Esophagus squamous epithelium (tissue), 5 donors: Measurements from ENCODE around the gene INMT. TPM values are rescaled to one million over a fixed set of nuclear protein-coding genes. Genes with fewer than 3 reads are reported as not detected.

Experiments used
- DNase-seq: peaks from one replicate; lab custom pipeline; 2025; lab: John Stamatoyannopoulos, UW
- H3K27ac ChIP-seq, 4 donors: fragments of 200-600 bp; sonication (generic); one replicate each; pipeline ENCODE4 v1.5.1; 2016 to 2019; ENCODE audit warnings: mild to moderate bottlenecking in 1 of 4
- H3K27me3 ChIP-seq, 4 donors: fragments of 200-600 bp; sonication (generic); 1 replicate in 3 of 4; 2 replicates in 1 of 4; pipeline versions ENCODE4 v1.5.1 to v1.6.0; 2017 to 2021; ENCODE audit warnings: antibody characterized with exemption in 1 of 4
- H3K36me3 ChIP-seq, 3 donors: fragments of 200-600 bp; sonication (generic); one replicate each; pipeline ENCODE4 v1.5.1; 2016 to 2019
- H3K4me1 ChIP-seq, 3 donors: fragments of 200-600 bp; sonication (generic); one replicate each; pipeline ENCODE4 v1.5.1; 2017 to 2019
- H3K4me3 ChIP-seq, 4 donors: fragments of 200-600 bp; sonication (generic); 1 replicate in 3 of 4; 2 replicates in 1 of 4; pipeline ENCODE4 v1.5.1; 2016 to 2019; ENCODE audit warnings: mild to moderate bottlenecking in 2 of 4, moderate library complexity in 1 of 4
- H3K9me3 ChIP-seq, 3 donors: fragments of 200-600 bp; sonication (generic); one replicate each; pipeline ENCODE4 v1.5.1; 2016 to 2019
- CTCF ChIP-seq, 6 experiments: fragments of 450-650 bp in 4 of 6; fragments of 200-600 bp in 2 of 6; sonication (generic) in 2 of 6; IDR thresholded peaks; one replicate each; pipeline ENCODE4 v1.5.1; 2016 to 2019; ENCODE audit warnings: antibody characterized with exemption in 6 of 6, mild to moderate bottlenecking in 4 of 6, moderate library complexity in 4 of 6
- POLR2A ChIP-seq, 4 donors: fragments of 450-650 bp; IDR thresholded peaks; one replicate each; pipeline ENCODE4 v1.6.1; 2017; ENCODE audit warnings: antibody characterized with exemption in 4 of 4, mild to moderate bottlenecking in 4 of 4, moderate library complexity in 3 of 4
- WGBS, 2 donors: methylation state at CpG; one replicate each; pipeline ENCODE4 v1.1.5; 2018; 5-methylcytosine and 5-hydroxymethylcytosine counted together
- intact Hi-C: fragments of 100-400 bp; cut with DNase I; formaldehyde crosslinking; loops from one replicate; pipeline ENCODE4 v1.15.0; 2022
- total RNA-seq, 4 donors: library from RNA; depleted of rRNA; stranded (reverse); fragments of >200 nt; gene quantifications; one replicate each; pipeline ENCODE4 v1.1.0, GENCODE V29; 2016
- donor health status: DM: yes; HTN: yes; CAD: no.

INMT gene
- total RNA-seq, 4 donors from 2014 or later, result 0.76 to 40.2 (median 7.8) TPM

DNA sequence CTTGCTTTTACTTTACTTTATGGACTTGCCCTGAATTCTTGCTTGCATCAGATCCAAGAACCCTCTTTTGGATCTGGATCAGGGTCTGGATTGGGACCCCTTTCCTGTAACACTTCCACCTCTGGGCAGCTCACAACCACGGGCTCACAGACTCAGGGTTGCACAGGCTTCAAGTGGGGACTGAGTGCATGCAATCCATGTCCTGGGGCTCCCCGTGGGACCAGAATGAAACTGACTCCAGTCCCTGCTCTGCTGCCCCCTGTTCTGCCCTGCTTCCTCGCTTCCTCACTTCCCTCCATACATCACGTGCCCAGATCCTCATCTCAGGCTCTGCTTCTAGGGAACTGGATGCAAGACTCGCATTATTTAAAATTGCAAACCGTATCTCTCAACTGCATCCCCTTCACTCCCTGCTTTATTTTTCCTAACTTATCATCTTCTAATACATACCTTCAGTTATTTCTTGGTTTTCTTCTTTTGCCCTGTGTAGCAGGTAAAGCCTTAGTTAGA is 23.3 kb upstream of the INMT start:
- no peak overlapping the region for H3K4me3 ChIP-seq
- no peak overlapping the region for H3K27ac ChIP-seq
- no peaks in the 10 kb centered on the region for H3K9me3 ChIP-seq
- H3K36me3 ChIP-seq, result no peaks in the 10 kb centered on the region
- TF ChIP-seq CTCF (IDR thresholded peaks at IDR 0.05) (no peak), POLR2A (IDR thresholded peaks at IDR 0.05) (no peak)
- H3K4me1 ChIP-seq, result no peaks in the 10 kb centered on the region
- peaks cover 0 to 18% (median 0%) of the 10 kb centered on the region in 4 donors for H3K27me3 ChIP-seq
- 71 to 77% methylated on average over 6 of the region's 6 CpGs for WGBS, 2 donors
- intact Hi-C loops, result no loop called here
- DNase-seq, result no peak

DNA sequence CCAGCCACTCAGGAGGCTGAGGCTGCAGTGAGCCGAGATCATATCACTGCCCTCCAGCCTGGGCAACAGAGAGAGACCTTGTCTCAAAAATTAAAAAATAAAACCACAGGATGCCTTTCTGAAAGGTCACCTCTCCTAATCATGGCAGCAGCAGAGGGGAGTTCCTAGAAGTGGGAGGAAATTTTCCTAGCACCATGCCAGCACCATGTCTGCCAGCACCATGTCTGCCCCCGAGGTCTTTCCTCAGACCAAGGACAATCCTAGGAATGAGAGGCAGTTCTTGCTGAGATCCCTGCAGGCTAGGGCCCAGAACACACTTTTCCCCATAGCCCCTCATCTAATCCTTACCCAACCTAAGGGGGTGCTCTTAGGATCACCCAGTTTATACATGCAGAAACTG is 22.3 kb upstream of the INMT start:
- DNase-seq, result no peak
- no peaks in the 10 kb centered on the region for H3K4me1 ChIP-seq
- WGBS, 2 donors, result 50 to 67% methylated on average over 1 to 2 of the region's 2 CpGs
- H3K9me3 ChIP-seq, result no peaks in the 10 kb centered on the region
- intact Hi-C loops, result loop anchor here (10.0 kb wide), 1 partner anchor 115 kb away; no protein-coding TSS in a partner anchor
- no peaks in the 10 kb centered on the region for H3K36me3 ChIP-seq
- H3K4me3 ChIP-seq, result no peak overlapping the region
- TF ChIP-seq CTCF (IDR thresholded peaks at IDR 0.05) (no peak), POLR2A (IDR thresholded peaks at IDR 0.05) (no peak)
- no peak overlapping the region for H3K27ac ChIP-seq
- peaks cover 0 to 16% (median 0%) of the 10 kb centered on the region in 4 donors for H3K27me3 ChIP-seq

- intact Hi-C loops, result loop anchor here (10.0 kb wide), 1 partner anchor 115 kb away; no protein-coding TSS in a partner anchor
- WGBS, 2 donors, result 92 to 96% methylated on average over 2 of the region's 2 CpGs
- Histone ChIP-seq H3K36me3 (no peaks in the 10 kb centered on the region), H3K9me3 (no peaks in the 10 kb centered on the region), H3K4me1 (no peaks in the 10 kb centered on the region), H3K4me3 (no peak overlapping the region), H3K27ac (no peak overlapping the region), H3K27me3 (peaks cover 0 to 16% (median 0%) of the 10 kb centered on the region in 4 donors)
- DNase-seq, result no peak
- TF ChIP-seq CTCF (IDR thresholded peaks at IDR 0.05) (no peak), POLR2A (IDR thresholded peaks at IDR 0.05) (no peak)
These were observed 21.8 kb upstream of the INMT start for GRCh38 chr7:30730097-30730496.

DNA sequence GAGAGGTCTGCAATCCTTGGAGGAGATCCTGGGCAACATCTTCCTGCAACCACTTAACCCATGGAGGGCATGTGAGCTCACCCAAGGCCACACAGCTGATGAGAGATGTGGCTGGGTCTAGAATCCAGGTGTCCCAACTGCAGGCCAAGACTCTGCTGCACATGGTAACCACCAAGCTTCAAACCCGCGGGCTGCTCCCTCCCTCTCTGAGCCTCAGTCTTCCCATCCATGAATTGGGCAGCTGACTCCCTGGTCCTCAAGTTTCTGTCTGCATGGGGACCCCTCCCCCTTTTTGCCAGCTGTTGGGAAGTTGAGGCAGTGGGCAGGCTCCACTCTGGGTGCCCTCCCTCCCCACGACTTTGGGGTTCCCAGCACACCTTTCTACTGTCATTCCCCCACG is 20.9 kb upstream of the INMT start:
- 89% methylated on average over 4 of the region's 4 CpGs; no CpG with 5 or more reads in 1 of the 2 donors for WGBS, 2 donors
- intact Hi-C loops, result loop anchor here (10.0 kb wide), 1 partner anchor 116 kb away; no protein-coding TSS in a partner anchor
- no peaks in the 10 kb centered on the region for H3K9me3 ChIP-seq

More for the DNA sequence above, 20.9 kb upstream of the INMT start:
- no peak for TF ChIP-seq POLR2A (IDR thresholded peaks at IDR 0.05)
- no peak for TF ChIP-seq CTCF (IDR thresholded peaks at IDR 0.05)
- no peak overlapping the region for H3K27ac ChIP-seq
- H3K4me3 ChIP-seq, result no peak overlapping the region
- H3K27me3 ChIP-seq, result peaks cover 0 to 18% (median 0%) of the 10 kb centered on the region in 4 donors
- no peak for DNase-seq
- no peaks in the 10 kb centered on the region for H3K36me3 ChIP-seq
- no peaks in the 10 kb centered on the region for H3K4me1 ChIP-seq
